ENCODE results near the gene LSM5. TPM values are rescaled to one million over a fixed set of nuclear protein-coding genes. Genes with fewer than 3 reads are reported as not detected.

The LSM5 gene
- total RNA-seq, 1 experiment from 2014 or later = 81.0 TPM

DNA sequence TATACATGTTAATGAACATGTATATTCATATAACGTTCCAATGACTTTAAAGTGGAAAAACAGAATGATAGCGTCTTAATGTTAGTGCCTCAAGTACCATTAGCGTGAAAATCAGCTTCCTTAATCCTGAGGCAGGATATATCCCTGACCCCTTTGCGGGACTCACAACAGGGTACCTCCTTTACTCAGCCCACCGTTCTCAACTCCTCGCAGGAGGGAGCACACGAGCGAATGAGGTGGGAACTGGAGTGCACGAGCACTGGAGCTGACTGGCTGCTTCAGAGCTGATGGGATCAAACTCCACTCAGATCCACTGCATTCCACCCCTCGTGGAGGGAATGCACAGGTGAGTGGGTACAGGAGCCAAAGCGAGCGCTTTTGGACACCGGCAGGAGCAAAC, 41.2 kb upstream of the LSM5 start:
- POLR2A ChIA-PET = no interaction called here
- peaks cover 33% of the 10 kb centered on the region for H3K79me2 ChIP-seq (ENCODE audit: insufficient read depth, low read length)

More for the DNA sequence above, 41.2 kb upstream of the LSM5 start:
- Histone ChIP-seq H3K4me1 (ENCODE audit: control insufficient read depth in 1 of 2, insufficient read depth in 2 of 2, low read length in 2 of 2) (peaks cover 4 to 9% of the 10 kb centered on the region in 2 experiments), H3K4me3 (replicated peaks in 1 of 2; ENCODE audit: low read depth in 1 of 2, low read length in 2 of 2) (no peak overlapping the region), H3K27me3 (ENCODE audit: insufficient read depth, low read length) (no peaks in the 10 kb centered on the region), H3K27ac (ENCODE audit: low read depth, low read length) (no peak overlapping the region), H3K9me2 (ENCODE audit: insufficient read depth) (no peaks in the 10 kb centered on the region), H3K9me3 (ENCODE audit: control insufficient read depth in 1 of 2, insufficient read depth in 1 of 2, low read depth in 1 of 2, low read length in 2 of 2) (no peaks in the 10 kb centered on the region), H3K36me3 (ENCODE audit: control insufficient read depth in 1 of 2, insufficient read depth in 2 of 2, low read length in 2 of 2) (no peaks in the 10 kb centered on the region), H3K4me2 (ENCODE audit: low read length) (no peak overlapping the region), H2AFZ (ENCODE audit: low read depth, low read length, poor library complexity, severe bottlenecking) (no peak overlapping the region), H4K20me1 (ENCODE audit: insufficient read depth) (0 out of 2 replicates have a peak, but pooled peaks cover 11% of the 10 kb centered on the region), H3K9ac (ENCODE audit: low read length) (no peak overlapping the region)
- ATAC-seq (no peak), DNase-seq (ENCODE audit: low read depth, low spot score) (no peak)
- no peak for TF ChIP-seq RAD21 (IDR thresholded peaks at IDR 0.05; ENCODE audit: low read depth)
- TF ChIP-seq CEBPB (IDR thresholded peaks at IDR 0.05; ENCODE audit: low read depth) = no peak
- TF ChIP-seq TCF7L2 (IDR thresholded peaks at IDR 0.05; ENCODE audit: borderline replicate concordance, extremely low read depth, insufficient read depth, insufficient read length) = no peak
- TF ChIP-seq FOSL1 (IDR thresholded peaks at IDR 0.05; ENCODE audit: low read depth) = no peak
- TF ChIP-seq CBX3 (IDR thresholded peaks at IDR 0.05; ENCODE audit: low read depth) = no peak
- no peak for TF ChIP-seq ZFX (IDR thresholded peaks at IDR 0.05)
- no peak for TF ChIP-seq ELF1 (IDR thresholded peaks at IDR 0.05; ENCODE audit: borderline replicate concordance, low read depth)
- TF ChIP-seq, protein P1, sequence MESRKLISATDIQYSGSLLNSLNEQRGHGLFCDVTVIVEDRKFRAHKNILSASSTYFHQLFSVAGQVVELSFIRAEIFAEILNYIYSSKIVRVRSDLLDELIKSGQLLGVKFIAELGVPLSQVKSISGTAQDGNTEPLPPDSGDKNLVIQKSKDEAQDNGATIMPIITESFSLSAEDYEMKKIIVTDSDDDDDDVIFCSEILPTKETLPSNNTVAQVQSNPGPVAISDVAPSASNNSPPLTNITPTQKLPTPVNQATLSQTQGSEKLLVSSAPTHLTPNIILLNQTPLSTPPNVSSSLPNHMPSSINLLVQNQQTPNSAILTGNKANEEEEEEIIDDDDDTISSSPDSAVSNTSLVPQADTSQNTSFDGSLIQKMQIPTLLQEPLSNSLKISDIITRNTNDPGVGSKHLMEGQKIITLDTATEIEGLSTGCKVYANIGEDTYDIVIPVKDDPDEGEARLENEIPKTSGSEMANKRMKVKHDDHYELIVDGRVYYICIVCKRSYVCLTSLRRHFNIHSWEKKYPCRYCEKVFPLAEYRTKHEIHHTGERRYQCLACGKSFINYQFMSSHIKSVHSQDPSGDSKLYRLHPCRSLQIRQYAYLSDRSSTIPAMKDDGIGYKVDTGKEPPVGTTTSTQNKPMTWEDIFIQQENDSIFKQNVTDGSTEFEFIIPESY (IDR thresholded peaks at IDR 0.05; ENCODE audit: extremely low read depth, insufficient replicate concordance, low read length) = no peak
- TF ChIP-seq YY1 (IDR thresholded peaks at IDR 0.05; ENCODE audit: extremely low read depth, insufficient replicate concordance, low read depth, low read length) = no peak
- TF ChIP-seq, protein P2, sequence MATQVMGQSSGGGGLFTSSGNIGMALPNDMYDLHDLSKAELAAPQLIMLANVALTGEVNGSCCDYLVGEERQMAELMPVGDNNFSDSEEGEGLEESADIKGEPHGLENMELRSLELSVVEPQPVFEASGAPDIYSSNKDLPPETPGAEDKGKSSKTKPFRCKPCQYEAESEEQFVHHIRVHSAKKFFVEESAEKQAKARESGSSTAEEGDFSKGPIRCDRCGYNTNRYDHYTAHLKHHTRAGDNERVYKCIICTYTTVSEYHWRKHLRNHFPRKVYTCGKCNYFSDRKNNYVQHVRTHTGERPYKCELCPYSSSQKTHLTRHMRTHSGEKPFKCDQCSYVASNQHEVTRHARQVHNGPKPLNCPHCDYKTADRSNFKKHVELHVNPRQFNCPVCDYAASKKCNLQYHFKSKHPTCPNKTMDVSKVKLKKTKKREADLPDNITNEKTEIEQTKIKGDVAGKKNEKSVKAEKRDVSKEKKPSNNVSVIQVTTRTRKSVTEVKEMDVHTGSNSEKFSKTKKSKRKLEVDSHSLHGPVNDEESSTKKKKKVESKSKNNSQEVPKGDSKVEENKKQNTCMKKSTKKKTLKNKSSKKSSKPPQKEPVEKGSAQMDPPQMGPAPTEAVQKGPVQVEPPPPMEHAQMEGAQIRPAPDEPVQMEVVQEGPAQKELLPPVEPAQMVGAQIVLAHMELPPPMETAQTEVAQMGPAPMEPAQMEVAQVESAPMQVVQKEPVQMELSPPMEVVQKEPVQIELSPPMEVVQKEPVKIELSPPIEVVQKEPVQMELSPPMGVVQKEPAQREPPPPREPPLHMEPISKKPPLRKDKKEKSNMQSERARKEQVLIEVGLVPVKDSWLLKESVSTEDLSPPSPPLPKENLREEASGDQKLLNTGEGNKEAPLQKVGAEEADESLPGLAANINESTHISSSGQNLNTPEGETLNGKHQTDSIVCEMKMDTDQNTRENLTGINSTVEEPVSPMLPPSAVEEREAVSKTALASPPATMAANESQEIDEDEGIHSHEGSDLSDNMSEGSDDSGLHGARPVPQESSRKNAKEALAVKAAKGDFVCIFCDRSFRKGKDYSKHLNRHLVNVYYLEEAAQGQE (IDR thresholded peaks at IDR 0.05; ENCODE audit: low read depth) = no peak
- no peak for TF ChIP-seq EGR1 (IDR thresholded peaks at IDR 0.05; ENCODE audit: low read depth)
- TF ChIP-seq, protein P3, sequence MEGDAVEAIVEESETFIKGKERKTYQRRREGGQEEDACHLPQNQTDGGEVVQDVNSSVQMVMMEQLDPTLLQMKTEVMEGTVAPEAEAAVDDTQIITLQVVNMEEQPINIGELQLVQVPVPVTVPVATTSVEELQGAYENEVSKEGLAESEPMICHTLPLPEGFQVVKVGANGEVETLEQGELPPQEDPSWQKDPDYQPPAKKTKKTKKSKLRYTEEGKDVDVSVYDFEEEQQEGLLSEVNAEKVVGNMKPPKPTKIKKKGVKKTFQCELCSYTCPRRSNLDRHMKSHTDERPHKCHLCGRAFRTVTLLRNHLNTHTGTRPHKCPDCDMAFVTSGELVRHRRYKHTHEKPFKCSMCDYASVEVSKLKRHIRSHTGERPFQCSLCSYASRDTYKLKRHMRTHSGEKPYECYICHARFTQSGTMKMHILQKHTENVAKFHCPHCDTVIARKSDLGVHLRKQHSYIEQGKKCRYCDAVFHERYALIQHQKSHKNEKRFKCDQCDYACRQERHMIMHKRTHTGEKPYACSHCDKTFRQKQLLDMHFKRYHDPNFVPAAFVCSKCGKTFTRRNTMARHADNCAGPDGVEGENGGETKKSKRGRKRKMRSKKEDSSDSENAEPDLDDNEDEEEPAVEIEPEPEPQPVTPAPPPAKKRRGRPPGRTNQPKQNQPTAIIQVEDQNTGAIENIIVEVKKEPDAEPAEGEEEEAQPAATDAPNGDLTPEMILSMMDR (IDR thresholded peaks at IDR 0.05 in 2 of 3, conservative IDR thresholded peaks at IDR 0.05 in 1 of 3; ENCODE audit: borderline replicate concordance in 1 of 3, insufficient read depth in 1 of 3, low read depth in 2 of 3, low read length in 2 of 3) = no peak
- TF ChIP-seq JUND (IDR thresholded peaks at IDR 0.05) = no peak
- ChIA-PET CTCF (no interaction called here), RAD21 (ENCODE audit: low non-redundant PET in 1 of 2, low total read pairs in 2 of 2, uncharacterized antibody in 2 of 2, unreplicated experiment in 2 of 2) (no interaction called here)
- no TSS peak for BruUV-seq (replicated peaks)
- intact Hi-C loops (cut with micrococcal nuclease) = no loop called here

All from HCT116 (cell line).